Measurements from ENCODE around the gene CEMIP.

Gene CEMIP

DNA sequence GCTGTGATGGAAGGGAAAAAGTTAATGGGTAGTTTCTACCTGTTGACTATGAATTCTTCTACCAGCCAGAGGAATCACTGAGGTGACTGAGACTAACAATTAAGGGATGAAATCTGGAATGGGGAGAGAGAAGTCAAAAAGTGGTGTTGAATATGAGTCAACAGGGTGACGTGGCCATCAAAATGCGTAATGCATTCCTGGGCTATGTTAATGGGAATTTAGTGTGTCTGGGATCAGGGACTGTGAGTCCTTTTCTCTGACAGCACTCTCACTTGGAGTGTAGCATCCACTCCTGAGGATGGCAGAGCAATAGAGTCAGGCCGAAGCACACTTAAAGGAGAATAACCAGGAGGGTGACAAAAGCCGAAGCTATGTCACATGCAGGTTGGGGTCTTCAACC, 150.1 kb downstream of the CEMIP start:
- no peaks in the 10 kb centered on the region for H3K9me3 ChIP-seq
- TF ChIP-seq, protein P1, sequence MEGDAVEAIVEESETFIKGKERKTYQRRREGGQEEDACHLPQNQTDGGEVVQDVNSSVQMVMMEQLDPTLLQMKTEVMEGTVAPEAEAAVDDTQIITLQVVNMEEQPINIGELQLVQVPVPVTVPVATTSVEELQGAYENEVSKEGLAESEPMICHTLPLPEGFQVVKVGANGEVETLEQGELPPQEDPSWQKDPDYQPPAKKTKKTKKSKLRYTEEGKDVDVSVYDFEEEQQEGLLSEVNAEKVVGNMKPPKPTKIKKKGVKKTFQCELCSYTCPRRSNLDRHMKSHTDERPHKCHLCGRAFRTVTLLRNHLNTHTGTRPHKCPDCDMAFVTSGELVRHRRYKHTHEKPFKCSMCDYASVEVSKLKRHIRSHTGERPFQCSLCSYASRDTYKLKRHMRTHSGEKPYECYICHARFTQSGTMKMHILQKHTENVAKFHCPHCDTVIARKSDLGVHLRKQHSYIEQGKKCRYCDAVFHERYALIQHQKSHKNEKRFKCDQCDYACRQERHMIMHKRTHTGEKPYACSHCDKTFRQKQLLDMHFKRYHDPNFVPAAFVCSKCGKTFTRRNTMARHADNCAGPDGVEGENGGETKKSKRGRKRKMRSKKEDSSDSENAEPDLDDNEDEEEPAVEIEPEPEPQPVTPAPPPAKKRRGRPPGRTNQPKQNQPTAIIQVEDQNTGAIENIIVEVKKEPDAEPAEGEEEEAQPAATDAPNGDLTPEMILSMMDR (IDR thresholded peaks at IDR 0.05; ENCODE audit: low read depth, low read length), result no peak
- H3K36me3 ChIP-seq, result no peaks in the 10 kb centered on the region
- no peak for DNase-seq
- H3K27me3 ChIP-seq, result no peaks in the 10 kb centered on the region
- no peaks in the 10 kb centered on the region for H3K4me1 ChIP-seq
- no peak overlapping the region for H3K4me3 ChIP-seq (ENCODE audit: low read depth, low read length)

DNA sequence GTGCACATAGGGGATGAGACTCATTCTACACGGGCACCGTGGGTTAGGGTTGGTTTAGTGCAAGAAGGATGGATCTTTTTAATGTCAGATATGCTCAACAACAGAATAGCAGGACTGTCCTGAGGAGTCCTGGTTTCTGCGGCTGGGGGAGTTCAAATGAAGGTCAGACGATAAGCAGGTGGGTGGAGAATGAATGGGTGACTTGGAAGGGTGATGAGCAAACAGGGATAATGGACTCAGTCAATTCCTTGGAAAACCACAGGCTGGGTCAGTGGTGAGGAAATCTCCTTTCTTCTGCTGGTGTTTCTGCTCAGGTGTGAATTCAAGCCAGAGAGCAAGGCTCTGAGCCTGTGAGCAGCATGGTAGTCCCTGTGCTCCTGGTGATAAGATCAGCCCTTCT, 150.5 kb downstream of the CEMIP start:
- TF ChIP-seq, protein P1 (IDR thresholded peaks at IDR 0.05; ENCODE audit: low read depth, low read length), result no peak
- Histone ChIP-seq H3K27me3 (no peaks in the 10 kb centered on the region), H3K9me3 (no peaks in the 10 kb centered on the region), H3K4me1 (no peaks in the 10 kb centered on the region), H3K4me3 (ENCODE audit: low read depth, low read length) (no peak overlapping the region), H3K36me3 (no peaks in the 10 kb centered on the region)
- DNase-seq, result no peak

DNA sequence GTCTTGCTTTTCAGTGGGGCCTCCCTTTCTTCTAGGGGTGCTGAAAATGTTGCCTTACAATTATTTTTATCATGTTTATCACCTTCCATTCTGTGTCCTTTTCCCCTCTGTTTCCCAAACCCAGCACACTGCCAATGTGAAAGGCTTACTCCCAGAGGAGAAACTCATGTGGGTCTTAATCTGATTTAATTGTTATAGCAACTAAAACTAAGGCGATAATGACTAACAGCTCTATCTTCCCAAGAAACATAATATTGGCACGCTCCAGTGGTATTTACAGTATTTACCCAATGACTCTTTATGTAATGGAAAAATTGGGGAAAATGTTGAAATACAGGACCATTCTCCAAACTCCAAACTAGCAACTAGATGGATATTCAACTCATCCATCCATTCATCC, 152.0 kb downstream of the CEMIP start:
- H3K27me3 ChIP-seq, result no peaks in the 10 kb centered on the region
- H3K36me3 ChIP-seq, result no peaks in the 10 kb centered on the region
- H3K4me1 ChIP-seq, result no peaks in the 10 kb centered on the region
- no peak overlapping the region for H3K4me3 ChIP-seq (ENCODE audit: low read depth, low read length)
- no peaks in the 10 kb centered on the region for H3K9me3 ChIP-seq
- TF ChIP-seq, protein P1 (IDR thresholded peaks at IDR 0.05; ENCODE audit: low read depth, low read length), result no peak
- no peak for DNase-seq

DNA sequence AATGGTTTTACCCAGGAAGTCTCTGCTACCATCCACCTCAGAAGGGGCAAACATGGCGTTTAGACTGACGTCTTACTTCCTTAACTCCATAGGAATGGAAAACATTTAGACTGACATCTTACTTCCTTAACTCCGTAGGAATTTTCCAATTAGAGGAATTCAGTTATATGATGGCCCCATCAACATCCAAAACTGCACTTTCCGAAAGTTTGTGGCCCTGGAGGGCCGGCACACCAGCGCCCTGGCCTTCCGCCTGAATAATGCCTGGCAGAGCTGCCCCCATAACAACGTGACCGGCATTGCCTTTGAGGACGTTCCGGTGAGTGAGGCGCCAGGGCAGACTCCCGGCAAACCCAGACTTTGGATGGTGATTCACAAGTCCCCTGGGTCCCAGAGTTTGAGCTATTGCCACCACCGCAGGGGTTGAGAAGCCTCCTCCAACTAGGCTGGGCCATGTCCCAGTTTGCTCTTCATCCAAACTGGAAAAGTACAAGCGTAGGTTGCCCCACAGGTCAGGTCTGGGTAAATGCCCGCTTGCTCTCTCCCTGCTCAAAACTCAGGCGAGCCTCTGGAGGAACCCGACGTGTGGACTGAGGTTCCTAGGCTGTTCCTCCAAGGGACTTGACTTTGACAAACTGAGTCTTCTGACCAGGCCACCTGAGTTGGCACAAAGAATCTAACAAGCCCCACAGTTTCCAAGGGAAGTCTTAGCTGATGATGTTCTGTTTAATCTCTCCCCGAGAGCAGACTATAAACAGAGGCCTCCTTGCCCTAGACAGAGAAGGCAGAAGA, 152.7 kb downstream of the CEMIP start:
- no peak for DNase-seq
- no peak overlapping the region for H3K4me3 ChIP-seq (ENCODE audit: low read depth, low read length)
- H3K27me3 ChIP-seq, result no peaks in the 10 kb centered on the region
- no peaks in the 10 kb centered on the region for H3K4me1 ChIP-seq
- H3K9me3 ChIP-seq, result no peaks in the 10 kb centered on the region
- no peaks in the 10 kb centered on the region for H3K36me3 ChIP-seq
- TF ChIP-seq, protein P1 (IDR thresholded peaks at IDR 0.05; ENCODE audit: low read depth, low read length), result no peak

DNA sequence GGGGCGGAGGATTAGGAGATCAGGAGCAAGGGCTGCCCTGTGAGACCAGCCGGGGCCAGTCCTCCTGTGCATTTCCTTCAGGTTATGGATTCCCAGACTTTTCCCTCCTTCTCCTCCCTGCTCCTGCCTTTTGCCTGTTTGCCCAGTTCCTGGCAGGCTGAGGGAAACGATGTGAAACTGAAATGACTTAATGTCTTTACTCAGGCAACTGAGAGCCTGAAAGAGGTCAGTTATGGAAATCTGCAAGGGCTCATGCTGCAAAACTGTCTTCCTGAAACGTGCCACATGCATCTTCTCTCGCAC, 153.3 kb downstream of the CEMIP start:
- no peak for DNase-seq
- Histone ChIP-seq H3K36me3 (no peaks in the 10 kb centered on the region), H3K27me3 (no peaks in the 10 kb centered on the region), H3K9me3 (no peaks in the 10 kb centered on the region), H3K4me1 (no peaks in the 10 kb centered on the region), H3K4me3 (ENCODE audit: low read depth, low read length) (no peak overlapping the region)
- TF ChIP-seq, protein P1 (IDR thresholded peaks at IDR 0.05; ENCODE audit: low read depth, low read length), result no peak

DNA sequence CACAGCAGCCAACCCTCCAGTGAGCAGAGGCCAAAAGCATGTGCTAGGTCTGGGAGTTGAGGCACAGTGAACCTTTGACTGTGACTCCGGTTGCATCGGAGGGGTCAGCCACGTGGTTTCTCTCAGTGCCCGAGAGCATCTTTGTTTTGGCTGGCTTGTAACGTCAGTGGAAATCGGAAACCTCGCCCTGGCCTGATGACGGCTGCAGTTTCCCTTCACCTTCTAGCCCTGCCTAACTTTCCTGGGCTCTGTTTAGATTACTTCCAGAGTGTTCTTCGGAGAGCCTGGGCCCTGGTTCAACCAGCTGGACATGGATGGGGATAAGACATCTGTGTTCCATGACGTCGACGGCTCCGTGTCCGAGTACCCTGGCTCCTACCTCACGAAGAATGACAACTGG, 153.8 kb downstream of the CEMIP start:
- no peaks in the 10 kb centered on the region for H3K4me1 ChIP-seq

More for the DNA sequence above, 153.8 kb downstream of the CEMIP start:
- Histone ChIP-seq H3K36me3 (no peaks in the 10 kb centered on the region), H3K4me3 (ENCODE audit: low read depth, low read length) (no peak overlapping the region), H3K9me3 (no peaks in the 10 kb centered on the region), H3K27me3 (no peaks in the 10 kb centered on the region)
- TF ChIP-seq, protein P1 (IDR thresholded peaks at IDR 0.05; ENCODE audit: low read depth, low read length), result no peak
- DNase-seq, result no peak
